ENCODE data around the gene ARF6. TPM values are rescaled to one million over a fixed set of nuclear protein-coding genes. Genes with fewer than 3 reads are reported as not detected.
"Not testable (repeated sequence)": the region's sequence is repeated elsewhere in the genome, so short reads cannot be mapped to it uniquely, and the experiment has no call there.

Gene ARF6
- polyA plus RNA-seq, 1 of the 3 experiments (the other 2 are of a cell fraction): 45.2 TPM

DNA sequence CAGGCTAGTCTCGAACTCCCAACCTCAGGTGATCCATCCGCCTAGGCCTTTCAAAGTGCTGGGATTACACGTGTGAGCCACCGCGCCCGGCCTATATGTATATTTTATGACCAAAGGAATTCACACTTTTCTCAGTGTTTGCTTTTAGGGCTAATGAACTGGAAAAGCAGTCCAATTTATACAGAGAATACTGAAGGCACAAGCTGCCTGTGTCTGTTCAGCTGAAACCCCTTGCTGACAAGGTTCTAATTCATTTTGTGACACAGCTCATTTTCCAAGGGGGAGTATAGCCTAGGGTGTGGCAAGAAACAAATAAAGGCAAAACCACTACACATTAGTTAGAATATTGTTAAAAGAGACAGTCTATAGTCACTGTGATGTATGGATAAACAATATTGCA, 22.0 kb upstream of the ARF6 start:
- TF ChIP-seq MEF2A (IDR thresholded peaks at IDR 0.05; ENCODE audit: borderline replicate concordance, low read depth): no peak
- TF ChIP-seq TCF12 (IDR thresholded peaks at IDR 0.05): no peak
- TF ChIP-seq, protein P1, sequence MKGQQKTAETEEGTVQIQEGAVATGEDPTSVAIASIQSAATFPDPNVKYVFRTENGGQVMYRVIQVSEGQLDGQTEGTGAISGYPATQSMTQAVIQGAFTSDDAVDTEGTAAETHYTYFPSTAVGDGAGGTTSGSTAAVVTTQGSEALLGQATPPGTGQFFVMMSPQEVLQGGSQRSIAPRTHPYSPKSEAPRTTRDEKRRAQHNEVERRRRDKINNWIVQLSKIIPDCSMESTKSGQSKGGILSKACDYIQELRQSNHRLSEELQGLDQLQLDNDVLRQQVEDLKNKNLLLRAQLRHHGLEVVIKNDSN (IDR thresholded peaks at IDR 0.05; ENCODE audit: borderline replicate concordance, low read depth): no peak
- TF ChIP-seq NFIC (IDR thresholded peaks at IDR 0.05; ENCODE audit: borderline replicate concordance): no peak
- no peak for TF ChIP-seq RXRA (IDR thresholded peaks at IDR 0.05; ENCODE audit: borderline replicate concordance, low read depth)
- TF ChIP-seq GABPA (IDR thresholded peaks at IDR 0.05; ENCODE audit: low read depth): no peak
- no peak for TF ChIP-seq POLR2AphosphoS5 (IDR thresholded peaks at IDR 0.05; ENCODE audit: low read depth, low read length)
- no peak for TF ChIP-seq YY1 (IDR thresholded peaks at IDR 0.05; ENCODE audit: low read depth)
- TF ChIP-seq CHD2 (IDR thresholded peaks at IDR 0.05; ENCODE audit: low read length, partially characterized antibody): no peak
- TF ChIP-seq GATA2 (CRISPR knock-in tag; IDR thresholded peaks at IDR 0.05): no peak
- no peak for TF ChIP-seq FOSL2 (IDR thresholded peaks at IDR 0.05; ENCODE audit: borderline replicate concordance, low read depth)
- TF ChIP-seq, protein P2, sequence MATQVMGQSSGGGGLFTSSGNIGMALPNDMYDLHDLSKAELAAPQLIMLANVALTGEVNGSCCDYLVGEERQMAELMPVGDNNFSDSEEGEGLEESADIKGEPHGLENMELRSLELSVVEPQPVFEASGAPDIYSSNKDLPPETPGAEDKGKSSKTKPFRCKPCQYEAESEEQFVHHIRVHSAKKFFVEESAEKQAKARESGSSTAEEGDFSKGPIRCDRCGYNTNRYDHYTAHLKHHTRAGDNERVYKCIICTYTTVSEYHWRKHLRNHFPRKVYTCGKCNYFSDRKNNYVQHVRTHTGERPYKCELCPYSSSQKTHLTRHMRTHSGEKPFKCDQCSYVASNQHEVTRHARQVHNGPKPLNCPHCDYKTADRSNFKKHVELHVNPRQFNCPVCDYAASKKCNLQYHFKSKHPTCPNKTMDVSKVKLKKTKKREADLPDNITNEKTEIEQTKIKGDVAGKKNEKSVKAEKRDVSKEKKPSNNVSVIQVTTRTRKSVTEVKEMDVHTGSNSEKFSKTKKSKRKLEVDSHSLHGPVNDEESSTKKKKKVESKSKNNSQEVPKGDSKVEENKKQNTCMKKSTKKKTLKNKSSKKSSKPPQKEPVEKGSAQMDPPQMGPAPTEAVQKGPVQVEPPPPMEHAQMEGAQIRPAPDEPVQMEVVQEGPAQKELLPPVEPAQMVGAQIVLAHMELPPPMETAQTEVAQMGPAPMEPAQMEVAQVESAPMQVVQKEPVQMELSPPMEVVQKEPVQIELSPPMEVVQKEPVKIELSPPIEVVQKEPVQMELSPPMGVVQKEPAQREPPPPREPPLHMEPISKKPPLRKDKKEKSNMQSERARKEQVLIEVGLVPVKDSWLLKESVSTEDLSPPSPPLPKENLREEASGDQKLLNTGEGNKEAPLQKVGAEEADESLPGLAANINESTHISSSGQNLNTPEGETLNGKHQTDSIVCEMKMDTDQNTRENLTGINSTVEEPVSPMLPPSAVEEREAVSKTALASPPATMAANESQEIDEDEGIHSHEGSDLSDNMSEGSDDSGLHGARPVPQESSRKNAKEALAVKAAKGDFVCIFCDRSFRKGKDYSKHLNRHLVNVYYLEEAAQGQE (IDR thresholded peaks at IDR 0.05; ENCODE audit: low read depth, low read length): no peak
- TF ChIP-seq RFX5 (IDR thresholded peaks at IDR 0.05; ENCODE audit: low read length): no peak
- TF ChIP-seq EZH2phosphoT487 (IDR thresholded peaks at IDR 0.05; ENCODE audit: borderline replicate concordance, low read depth): no peak
- TF ChIP-seq ZBTB33 (IDR thresholded peaks at IDR 0.05; ENCODE audit: borderline replicate concordance, low read depth): no peak
- no peak for TF ChIP-seq CTCF (IDR thresholded peaks at IDR 0.05)
- no peaks in the 10 kb centered on the region for H3K27me3 ChIP-seq (ENCODE audit: insufficient read depth)
- no peak overlapping the region; a peak in 1 of 4 replicates for H3K27ac ChIP-seq (ENCODE audit: low read depth in 2 of 2, low read length in 1 of 2)
- no peaks in the 10 kb centered on the region for H3K79me2 ChIP-seq (ENCODE audit: insufficient read depth)
- peaks cover 20% of the 10 kb centered on the region for H3F3A ChIP-seq (replicated peaks; ENCODE audit: insufficient read depth)
- no peaks in the 10 kb centered on the region for H3K9me2 ChIP-seq
- H3K4me2 ChIP-seq: no peak overlapping the region
- 96% methylated on average over 6 of the region's 6 CpGs for WGBS (ENCODE audit: low lambda C conversion rate)
- H3K9me3 ChIP-seq: no peaks in the 10 kb centered on the region
- H4K20me1 ChIP-seq (ENCODE audit: insufficient read depth): no peaks in the 10 kb centered on the region
- POLR2A ChIA-PET: no interaction called here
- CTCF ChIA-PET: interaction anchor here (0.8 to 12.1 kb wide), 3 partner anchors 8 to 232 kb away, joined by 3 to 204 read pairs (median 4); no protein-coding TSS in a partner anchor
- DNase-seq: no peak
- no peak overlapping the region for H3K4me3 ChIP-seq (ENCODE audit: low read depth in 2 of 2, low read length in 1 of 2)
- H3K9ac ChIP-seq: no peak overlapping the region
- H3K4me1 ChIP-seq (ENCODE audit: control insufficient read depth in 1 of 2, insufficient read depth in 2 of 2, low read depth in 1 of 2, low read length in 1 of 2): no peaks in the 10 kb centered on the region; a peak in 1 of 4 replicates
- no peaks in the 10 kb centered on the region for H3K36me3 ChIP-seq (replicated peaks in 1 of 2; ENCODE audit: control insufficient read depth in 1 of 2, insufficient read depth in 2 of 2, low read length in 1 of 2)
- H2AFZ ChIP-seq (ENCODE audit: low read depth): no peak overlapping the region

- H3K27me3 ChIP-seq (ENCODE audit: insufficient read depth); POLR2A ChIA-PET; H3K4me1 ChIP-seq (ENCODE audit: control insufficient read depth in 1 of 2, insufficient read depth in 2 of 2, low read depth in 1 of 2, low read length in 1 of 2); H3K9me2 ChIP-seq; H3K36me3 ChIP-seq (replicated peaks in 1 of 2; ENCODE audit: control insufficient read depth in 1 of 2, insufficient read depth in 2 of 2, low read length in 1 of 2); H4K20me1 ChIP-seq (ENCODE audit: insufficient read depth); DNase-seq; H3K4me2 ChIP-seq; H3K9me3 ChIP-seq; H3K4me3 ChIP-seq (ENCODE audit: low read depth in 2 of 2, low read length in 1 of 2); H2AFZ ChIP-seq (ENCODE audit: low read depth); H3K9ac ChIP-seq; H3K79me2 ChIP-seq (ENCODE audit: insufficient read depth); H3F3A ChIP-seq (replicated peaks; ENCODE audit: insufficient read depth); H3K27ac ChIP-seq (ENCODE audit: low read depth in 2 of 2, low read length in 1 of 2): not testable (repeated sequence)
- WGBS (ENCODE audit: low lambda C conversion rate): 66% methylated on average over 6 of the region's 6 CpGs
- CTCF ChIA-PET: interaction anchor here (1.6 to 1.9 kb wide), 2 partner anchors 12 to 231 kb away, joined by 6 to 7 read pairs; no protein-coding TSS in a partner anchor
Observed at GRCh38 chr14:49873548-49873947, 19.3 kb upstream of the ARF6 start.
